ENCODE results near the gene FYN. TPM values are rescaled to one million over a fixed set of nuclear protein-coding genes. Genes with fewer than 3 reads are reported as not detected.
A peak's percentile ranks its signal among the peaks of the same experiment; 100 is the strongest.

The FYN gene
- total RNA-seq, 1 experiment from 2014 or later: 37.8 TPM

GRCh38 chr6:111662072-111662793 lies 211.0 kb downstream of the FYN start:
- Mint-ChIP-seq H3K4me1 (ENCODE audit: insufficient read depth, unreplicated experiment) (peaks cover 16% of the 10 kb centered on the region), H3K4me3 (ENCODE audit: unreplicated experiment) (no peak overlapping the region), H3K27me3 (ENCODE audit: insufficient read depth, unreplicated experiment) (no peaks in the 10 kb centered on the region), H3K27ac (ENCODE audit: low read depth, unreplicated experiment) (no peak overlapping the region), H3K9me3 (ENCODE audit: unreplicated experiment) (peaks cover 5% of the 10 kb centered on the region), H3K36me3 (ENCODE audit: insufficient read depth, unreplicated experiment) (no peaks in the 10 kb centered on the region)
- no peak for TF ChIP-seq CTCF (IDR thresholded peaks at IDR 0.05; ENCODE audit: unreplicated experiment)
- CTCF ChIA-PET: no interaction called here
- BruUV-seq (replicated peaks): no TSS peak
- no peak for DNase-seq (ENCODE audit: unreplicated experiment)
- intact Hi-C loops (cut with micrococcal nuclease): no loop called here
- POLR2A ChIA-PET: no interaction called here

- H3K27me3 Mint-ChIP-seq (ENCODE audit: insufficient read depth, unreplicated experiment): no peaks in the 10 kb centered on the region
- H3K27ac Mint-ChIP-seq (ENCODE audit: low read depth, unreplicated experiment): no peak overlapping the region
- H3K4me1 Mint-ChIP-seq (ENCODE audit: insufficient read depth, unreplicated experiment): peaks cover 19% of the 10 kb centered on the region
- POLR2A ChIA-PET: no interaction called here
- no peaks in the 10 kb centered on the region for H3K36me3 Mint-ChIP-seq (ENCODE audit: insufficient read depth, unreplicated experiment)
- no peak for DNase-seq (ENCODE audit: unreplicated experiment)
- H3K9me3 Mint-ChIP-seq (ENCODE audit: unreplicated experiment): peaks cover 5% of the 10 kb centered on the region
- BruUV-seq (replicated peaks): no TSS peak
- H3K4me3 Mint-ChIP-seq (ENCODE audit: unreplicated experiment): no peak overlapping the region
- intact Hi-C loops (cut with micrococcal nuclease): no loop called here
- CTCF ChIA-PET: interaction anchor here (0.7 kb wide), 1 partner anchor 272 kb away, joined by 3 read pairs; no protein-coding TSS in a partner anchor
- TF ChIP-seq CTCF (IDR thresholded peaks at IDR 0.05; ENCODE audit: unreplicated experiment): no peak
Measured at GRCh38 chr6:111661541-111662061, 211.7 kb downstream of the FYN start.

GRCh38 chr6:111660531-111660930 lies 212.7 kb downstream of the FYN start:
- CTCF ChIA-PET: no interaction called here
- peaks cover 19% of the 10 kb centered on the region for H3K4me1 Mint-ChIP-seq (ENCODE audit: insufficient read depth, unreplicated experiment)
- peaks cover 5% of the 10 kb centered on the region for H3K9me3 Mint-ChIP-seq (ENCODE audit: unreplicated experiment)
- no peak overlapping the region for H3K27ac Mint-ChIP-seq (ENCODE audit: low read depth, unreplicated experiment)
- H3K27me3 Mint-ChIP-seq (ENCODE audit: insufficient read depth, unreplicated experiment): no peaks in the 10 kb centered on the region
- intact Hi-C loops (cut with micrococcal nuclease): no loop called here
- DNase-seq (ENCODE audit: unreplicated experiment): no peak
- BruUV-seq (replicated peaks): no TSS peak
- H3K36me3 Mint-ChIP-seq (ENCODE audit: insufficient read depth, unreplicated experiment): no peaks in the 10 kb centered on the region
- TF ChIP-seq CTCF (IDR thresholded peaks at IDR 0.05; ENCODE audit: unreplicated experiment): no peak
- POLR2A ChIA-PET: no interaction called here
- no peak overlapping the region for H3K4me3 Mint-ChIP-seq (ENCODE audit: unreplicated experiment)

- no peaks in the 10 kb centered on the region for H3K36me3 Mint-ChIP-seq (ENCODE audit: insufficient read depth, unreplicated experiment)
- TF ChIP-seq CTCF (IDR thresholded peaks at IDR 0.05; ENCODE audit: unreplicated experiment): no peak
- ChIA-PET POLR2A (interaction anchor here (1.3 kb wide), 1 partner anchor 53 kb away, joined by 6 read pairs; the partner anchor contains the start of gene TRAF3IP2), CTCF (interaction anchor here (0.7 to 1.5 kb wide), 3 partner anchors 14 to 381 kb away, joined by 3 to 4 read pairs (median 3); no protein-coding TSS in a partner anchor)
- H3K4me3 Mint-ChIP-seq (ENCODE audit: unreplicated experiment): no peak overlapping the region
- no peaks in the 10 kb centered on the region for H3K9me3 Mint-ChIP-seq (ENCODE audit: unreplicated experiment)
- peak; percentile 23 for DNase-seq (ENCODE audit: unreplicated experiment)
- peaks cover 14% of the 10 kb centered on the region for H3K4me1 Mint-ChIP-seq (ENCODE audit: insufficient read depth, unreplicated experiment)
- BruUV-seq (replicated peaks): no TSS peak
- no peak overlapping the region for H3K27ac Mint-ChIP-seq (ENCODE audit: low read depth, unreplicated experiment)
- intact Hi-C loops (cut with micrococcal nuclease): no loop called here
- no peaks in the 10 kb centered on the region for H3K27me3 Mint-ChIP-seq (ENCODE audit: insufficient read depth, unreplicated experiment)
Measured at GRCh38 chr6:111658462-111659154, 214.6 kb downstream of the FYN start.
